GM12878 (cell line): ENCODE data around the gene POLD4. TPM values are rescaled to one million over a fixed set of nuclear protein-coding genes. Genes with fewer than 3 reads are reported as not detected.

Experiments
- ASH2L ChIP-seq: fragments of 300-600, 200-600 bp; sonication (generic); IDR thresholded peaks from 2 replicates; pipeline ENCODE4 v1.6.1; 2017; ENCODE audit warnings: low read depth, mild to moderate bottlenecking, borderline replicate concordance
- BCL11A ChIP-seq: IDR thresholded peaks from 2 replicates; pipeline ENCODE4 v1.6.1; 2011; ENCODE audit warnings: low read depth, low read length
- BRCA1 ChIP-seq: IDR thresholded peaks from 2 replicates; pipeline ENCODE4 v1.6.1; 2011; ENCODE audit warnings: low read depth, low read length, improper control_type of control experiment
- CEBPB ChIP-seq, 2 experiments: fragments of 150-350 bp in 1 of 2; IDR thresholded peaks; 2 replicates each; pipeline ENCODE4 v1.6.1; 2012 to 2014; ENCODE audit warnings: low read depth in 2 of 2, low read length in 2 of 2, borderline replicate concordance in 1 of 2, inconsistent platforms in 1 of 2
- EED ChIP-seq: sonication (generic); IDR thresholded peaks from 2 replicates; pipeline ENCODE4 v1.6.1; 2016; ENCODE audit warnings: antibody characterized with exemption, low read depth
- HDAC2 ChIP-seq: fragments of 200-600 bp; sonication (generic); IDR thresholded peaks from 2 replicates; pipeline ENCODE4 v1.6.1; 2017
- IKZF1 ChIP-seq: fragments of 450-650 bp; conservative IDR thresholded peaks from 2 replicates; pipeline ENCODE4 v1.6.1; 2017; ENCODE audit warnings: antibody characterized with exemption, mild to moderate bottlenecking
- JUND ChIP-seq: IDR thresholded peaks from 2 replicates; pipeline ENCODE4 v1.6.1; 2012; ENCODE audit warnings: low read depth, mild to moderate bottlenecking, low read length, improper control_type of control experiment, moderate library complexity
- MEF2A ChIP-seq: IDR thresholded peaks from 2 replicates; pipeline ENCODE4 v1.6.1; 2011; ENCODE audit warnings: low read depth, mild to moderate bottlenecking, low read length, moderate library complexity; ENCODE audit not compliant: insufficient read depth
- MEF2B ChIP-seq: fragments of 450-650 bp; IDR thresholded peaks from 2 replicates; pipeline ENCODE4 v1.6.1; 2018; ENCODE audit warnings: mild to moderate bottlenecking, moderate library complexity; ENCODE audit not compliant: partially characterized antibody, poor library complexity, severe bottlenecking
- MTA2 ChIP-seq: fragments of 450-650 bp; IDR thresholded peaks from 2 replicates; pipeline ENCODE4 v1.6.1; 2016; ENCODE audit warnings: low read depth, mild to moderate bottlenecking, moderate library complexity
- MYB ChIP-seq: fragments of 150-350 bp; IDR thresholded peaks from 2 replicates; pipeline ENCODE4 v1.6.1; 2014; ENCODE audit warnings: mild to moderate bottlenecking, low read depth, low read length, borderline replicate concordance
- NR2C2 ChIP-seq: IDR thresholded peaks from 2 replicates; pipeline ENCODE4 v1.6.1; 2011; ENCODE audit warnings: borderline replicate concordance, low read depth; ENCODE audit not compliant: control insufficient read depth, insufficient read length
- NR2F1 ChIP-seq: fragments of 450-650 bp; conservative IDR thresholded peaks from 2 replicates; pipeline ENCODE4 v1.6.1; 2017; ENCODE audit warnings: mild to moderate bottlenecking
- NRF1 ChIP-seq: conservative IDR thresholded peaks from 2 replicates; pipeline ENCODE4 v1.6.1; 2011; ENCODE audit warnings: mild to moderate bottlenecking, low read depth, low read length, improper control_type of control experiment
- PAX5 ChIP-seq: IDR thresholded peaks from 2 replicates; pipeline ENCODE4 v1.6.1; 2011; ENCODE audit warnings: low read depth, low read length, borderline replicate concordance
- POLR2A ChIP-seq: IDR thresholded peaks from 2 replicates; pipeline ENCODE4 v1.6.1; 2011; ENCODE audit warnings: low read depth, mild to moderate bottlenecking, low read length
- POLR2AphosphoS5 ChIP-seq: IDR thresholded peaks from 2 replicates; pipeline ENCODE4 v1.6.1; 2011; ENCODE audit warnings: mild to moderate bottlenecking, low read length, inconsistent platforms
- RBBP5 ChIP-seq: fragments of 200-600 bp; sonication (generic); conservative IDR thresholded peaks from 2 replicates; pipeline ENCODE4 v1.6.1; 2016
- RELA ChIP-seq: fragments of 450-650 bp; IDR thresholded peaks from 2 replicates; pipeline ENCODE4 v1.8.0; 2014; ENCODE audit warnings: borderline replicate concordance; ENCODE audit not compliant: partially characterized antibody
- RFX5 ChIP-seq: IDR thresholded peaks from 2 replicates; pipeline ENCODE4 v1.6.1; 2011; ENCODE audit warnings: low read depth, low read length, improper control_type of control experiment
- SUPT20H ChIP-seq: IDR thresholded peaks from 2 replicates; pipeline ENCODE4 v1.6.1; 2011; ENCODE audit warnings: low read depth, mild to moderate bottlenecking, low read length, moderate library complexity, borderline replicate concordance; ENCODE audit not compliant: control insufficient read depth
- SUZ12 ChIP-seq: fragments of 200-600 bp; sonication (generic); IDR thresholded peaks from one replicate; pipeline ENCODE4 v1.6.1; 2018; ENCODE audit warnings: antibody characterized with exemption, mild to moderate bottlenecking; ENCODE audit not compliant: unreplicated experiment
- TCF7 ChIP-seq: IDR thresholded peaks from 2 replicates; pipeline ENCODE4 v1.6.1; 2014; ENCODE audit warnings: antibody characterized with exemption, borderline replicate concordance
- ZBED1 ChIP-seq: IDR thresholded peaks from 2 replicates; pipeline ENCODE4 v1.6.1; 2016; ENCODE audit warnings: borderline replicate concordance
- polyA plus RNA-seq, 11 experiments: library from polyadenylated mRNA; depleted of rRNA in 4 of 11; unstranded in 6 of 11; stranded (reverse) in 5 of 11; fragments of >200 nt; fragmentation: Nextera tagmentation in 4 of 11; fragmentation: Illumina TruSeq in 1 of 11; extraction: Ambion mirVana in 4 of 11; extraction: Trizol in 1 of 11; gene quantifications; 1 replicate in 1 of 11; 2 replicates in 10 of 11; pipeline versions ENCODE4 v1.2.1 to v1.2.3, GENCODE V29; 2011 to 2016; ENCODE audit warnings: inconsistent platforms in 2 of 11, missing spikeins in 2 of 11, low read depth in 1 of 11
- total RNA-seq, 4 experiments: library from RNA; depleted of rRNA in 3 of 4; stranded (reverse); fragments of >200 nt in 3 of 4; fragmentation: Illumina TruSeq in 1 of 4; extraction: Trizol in 1 of 4; gene quantifications; 2 replicates each; pipeline versions ENCODE4 v1.2.1 to v1.2.3, GENCODE V29; 2013 to 2021
- TF ChIP-seq, protein P1 (sequence below): IDR thresholded peaks from 2 replicates; pipeline ENCODE4 v1.6.1; 2011; ENCODE audit warnings: low read depth, mild to moderate bottlenecking, low read length, moderate library complexity, borderline replicate concordance; ENCODE audit errors: extremely low read depth
- TF ChIP-seq, protein P2 (sequence below): fragments of 450-650 bp; formaldehyde crosslinking; IDR thresholded peaks from 2 replicates; pipeline ENCODE4 v1.4.0; 2022; ENCODE audit warnings: mild to moderate bottlenecking, moderate library complexity
- TF ChIP-seq, protein P3 (sequence below): fragments of 150-350 bp; IDR thresholded peaks from 2 replicates; pipeline ENCODE4 v1.6.1; 2014; ENCODE audit warnings: mild to moderate bottlenecking, low read depth, low read length

POLD4 gene
- total and polyA plus RNA-seq, 10 of the 15 experiments (the other 5 are each of a cell fraction or from before 2014, with no cell fraction given): 8.1 to 176 (median 88.1) TPM

- no peak for TF ChIP-seq BCL11A
- no peak for TF ChIP-seq TCF7
- TF ChIP-seq, protein P1, sequence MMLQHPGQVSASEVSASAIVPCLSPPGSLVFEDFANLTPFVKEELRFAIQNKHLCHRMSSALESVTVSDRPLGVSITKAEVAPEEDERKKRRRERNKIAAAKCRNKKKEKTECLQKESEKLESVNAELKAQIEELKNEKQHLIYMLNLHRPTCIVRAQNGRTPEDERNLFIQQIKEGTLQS: peak; percentile 99
- TF ChIP-seq, protein P2, sequence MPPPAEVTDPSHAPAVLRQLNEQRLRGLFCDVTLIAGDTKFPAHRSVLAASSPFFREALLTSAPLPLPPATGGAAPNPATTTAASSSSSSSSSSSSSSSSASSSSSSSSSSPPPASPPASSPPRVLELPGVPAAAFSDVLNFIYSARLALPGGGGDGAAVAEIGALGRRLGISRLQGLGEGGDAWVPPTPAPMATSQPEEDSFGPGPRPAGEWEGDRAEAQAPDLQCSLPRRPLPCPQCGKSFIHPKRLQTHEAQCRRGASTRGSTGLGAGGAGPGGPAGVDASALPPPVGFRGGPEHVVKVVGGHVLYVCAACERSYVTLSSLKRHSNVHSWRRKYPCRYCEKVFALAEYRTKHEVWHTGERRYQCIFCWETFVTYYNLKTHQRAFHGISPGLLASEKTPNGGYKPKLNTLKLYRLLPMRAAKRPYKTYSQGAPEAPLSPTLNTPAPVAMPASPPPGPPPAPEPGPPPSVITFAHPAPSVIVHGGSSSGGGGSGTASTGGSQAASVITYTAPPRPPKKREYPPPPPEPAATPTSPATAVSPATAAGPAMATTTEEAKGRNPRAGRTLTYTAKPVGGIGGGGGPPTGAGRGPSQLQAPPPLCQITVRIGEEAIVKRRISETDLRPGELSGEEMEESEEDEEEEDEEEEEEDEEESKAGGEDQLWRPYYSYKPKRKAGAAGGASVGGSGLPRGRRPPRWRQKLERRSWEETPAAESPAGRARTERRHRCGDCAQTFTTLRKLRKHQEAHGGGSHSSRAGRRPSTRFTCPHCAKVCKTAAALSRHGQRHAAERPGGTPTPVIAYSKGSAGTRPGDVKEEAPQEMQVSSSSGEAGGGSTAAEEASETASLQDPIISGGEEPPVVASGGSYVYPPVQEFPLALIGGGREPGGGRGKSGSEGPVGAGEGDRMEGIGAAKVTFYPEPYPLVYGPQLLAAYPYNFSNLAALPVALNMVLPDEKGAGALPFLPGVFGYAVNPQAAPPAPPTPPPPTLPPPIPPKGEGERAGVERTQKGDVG (CRISPR knock-in tag): peak; percentile 92
- peak; percentile 99 for TF ChIP-seq RELA
- TF ChIP-seq RBBP5: no peak
- TF ChIP-seq SUPT20H: no peak
- no peak for TF ChIP-seq MTA2
- TF ChIP-seq MYB: no peak
- TF ChIP-seq HDAC2: no peak
- TF ChIP-seq ZBED1: no peak
- 0 out of 2 replicates have a peak, but pooled peaks have one; percentile 19 for TF ChIP-seq JUND
- TF ChIP-seq RFX5: no peak
- peak; percentile 94 for TF ChIP-seq NR2F1
- TF ChIP-seq, protein P3, sequence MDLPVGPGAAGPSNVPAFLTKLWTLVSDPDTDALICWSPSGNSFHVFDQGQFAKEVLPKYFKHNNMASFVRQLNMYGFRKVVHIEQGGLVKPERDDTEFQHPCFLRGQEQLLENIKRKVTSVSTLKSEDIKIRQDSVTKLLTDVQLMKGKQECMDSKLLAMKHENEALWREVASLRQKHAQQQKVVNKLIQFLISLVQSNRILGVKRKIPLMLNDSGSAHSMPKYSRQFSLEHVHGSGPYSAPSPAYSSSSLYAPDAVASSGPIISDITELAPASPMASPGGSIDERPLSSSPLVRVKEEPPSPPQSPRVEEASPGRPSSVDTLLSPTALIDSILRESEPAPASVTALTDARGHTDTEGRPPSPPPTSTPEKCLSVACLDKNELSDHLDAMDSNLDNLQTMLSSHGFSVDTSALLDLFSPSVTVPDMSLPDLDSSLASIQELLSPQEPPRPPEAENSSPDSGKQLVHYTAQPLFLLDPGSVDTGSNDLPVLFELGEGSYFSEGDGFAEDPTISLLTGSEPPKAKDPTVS: no peak
- TF ChIP-seq CEBPB (IDR thresholded peaks at IDR 0.05; ENCODE audit: borderline replicate concordance in 1 of 2, low read depth in 2 of 2, low read length in 2 of 2): no peak
- TF ChIP-seq IKZF1: peak; percentile 82
- peak; percentile 91 for TF ChIP-seq MEF2B
- peak; percentile 83 for TF ChIP-seq POLR2A
- TF ChIP-seq PAX5: no peak
- TF ChIP-seq POLR2AphosphoS5: no peak; the same call in 1 of the 2 replicates
- TF ChIP-seq ASH2L: no peak
- TF ChIP-seq NR2C2: no peak
- 0 out of 2 replicates have a peak, but pooled peaks have one; percentile 8 for TF ChIP-seq MEF2A
- TF ChIP-seq EED: no peak
- TF ChIP-seq BRCA1: no peak
- no peak for TF ChIP-seq SUZ12
- no peak for TF ChIP-seq NRF1
Measured at GRCh38 chr11:67391304-67392182, 38.2 kb upstream of the POLD4 start, which contains the start of gene RAD9A (continued).
